Right atrium auricular region (tissue), 2 donors: ENCODE results near the gene ZNF438. TPM values are rescaled to one million over a fixed set of nuclear protein-coding genes. Genes with fewer than 3 reads are reported as not detected.

Source experiments
- DNase-seq: peaks from one replicate; pipeline ENCODE4 v3.0.0-alpha.2; 2019; ENCODE audit warnings: low spot score
- H3K27ac ChIP-seq, 2 donors: fragments of 200-600 bp; sonication (generic); 1 replicate in 1 of 2; 2 replicates in 1 of 2; pipeline ENCODE4 v1.5.1; 2016 to 2019
- H3K27me3 ChIP-seq, 2 donors: fragments of 200-600 bp; sonication (generic); one replicate each; pipeline versions ENCODE4 v1.5.1 to v1.6.0; 2017 to 2019
- H3K36me3 ChIP-seq: fragments of 200-600 bp; sonication (generic); one replicate; pipeline ENCODE4 v1.5.1; 2016
- H3K4me1 ChIP-seq, 2 donors: fragments of 200-600 bp; sonication (generic); one replicate each; pipeline versions ENCODE4 v1.5.1 to v1.6.0; 2017 to 2019
- H3K4me3 ChIP-seq, 2 donors: fragments of 200-600 bp; sonication (generic); 1 replicate in 1 of 2; 2 replicates in 1 of 2; pipeline ENCODE4 v1.5.1; 2017 to 2019; ENCODE audit warnings: mild to moderate bottlenecking in 1 of 2, moderate library complexity in 1 of 2
- H3K9me3 ChIP-seq, 2 donors: fragments of 200-600 bp; sonication (generic); one replicate each; pipeline ENCODE4 v1.5.1; 2019
- total RNA-seq, 2 donors: library from RNA; depleted of rRNA; stranded (reverse); fragments of >200 nt; gene quantifications; one replicate each; pipeline ENCODE4 v1.1.0, GENCODE V29; 2016
- TF ChIP-seq, protein P1 (sequence below), 2 donors: fragments of 200-600 bp; sonication (generic); IDR thresholded peaks; one replicate each; pipeline ENCODE4 v1.5.1; 2019; ENCODE audit warnings: antibody characterized with exemption in 2 of 2

Gene ZNF438
- total RNA-seq, 2 donors from 2014 or later, result 13.4 to 14.5 TPM

GRCh38 chr10:31037749-31038148 lies 6.1 kb upstream of the ZNF438 start:
- TF ChIP-seq, protein P1, sequence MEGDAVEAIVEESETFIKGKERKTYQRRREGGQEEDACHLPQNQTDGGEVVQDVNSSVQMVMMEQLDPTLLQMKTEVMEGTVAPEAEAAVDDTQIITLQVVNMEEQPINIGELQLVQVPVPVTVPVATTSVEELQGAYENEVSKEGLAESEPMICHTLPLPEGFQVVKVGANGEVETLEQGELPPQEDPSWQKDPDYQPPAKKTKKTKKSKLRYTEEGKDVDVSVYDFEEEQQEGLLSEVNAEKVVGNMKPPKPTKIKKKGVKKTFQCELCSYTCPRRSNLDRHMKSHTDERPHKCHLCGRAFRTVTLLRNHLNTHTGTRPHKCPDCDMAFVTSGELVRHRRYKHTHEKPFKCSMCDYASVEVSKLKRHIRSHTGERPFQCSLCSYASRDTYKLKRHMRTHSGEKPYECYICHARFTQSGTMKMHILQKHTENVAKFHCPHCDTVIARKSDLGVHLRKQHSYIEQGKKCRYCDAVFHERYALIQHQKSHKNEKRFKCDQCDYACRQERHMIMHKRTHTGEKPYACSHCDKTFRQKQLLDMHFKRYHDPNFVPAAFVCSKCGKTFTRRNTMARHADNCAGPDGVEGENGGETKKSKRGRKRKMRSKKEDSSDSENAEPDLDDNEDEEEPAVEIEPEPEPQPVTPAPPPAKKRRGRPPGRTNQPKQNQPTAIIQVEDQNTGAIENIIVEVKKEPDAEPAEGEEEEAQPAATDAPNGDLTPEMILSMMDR (IDR thresholded peaks at IDR 0.05), result no peak
- no peak for DNase-seq
- Histone ChIP-seq H3K4me3 (no peak overlapping the region), H3K36me3 (no peaks in the 10 kb centered on the region), H3K4me1 (peaks cover 0 to 12% of the 10 kb centered on the region in 2 donors), H3K27me3 (no peaks in the 10 kb centered on the region), H3K27ac (no peak overlapping the region), H3K9me3 (no peaks in the 10 kb centered on the region)

DNA sequence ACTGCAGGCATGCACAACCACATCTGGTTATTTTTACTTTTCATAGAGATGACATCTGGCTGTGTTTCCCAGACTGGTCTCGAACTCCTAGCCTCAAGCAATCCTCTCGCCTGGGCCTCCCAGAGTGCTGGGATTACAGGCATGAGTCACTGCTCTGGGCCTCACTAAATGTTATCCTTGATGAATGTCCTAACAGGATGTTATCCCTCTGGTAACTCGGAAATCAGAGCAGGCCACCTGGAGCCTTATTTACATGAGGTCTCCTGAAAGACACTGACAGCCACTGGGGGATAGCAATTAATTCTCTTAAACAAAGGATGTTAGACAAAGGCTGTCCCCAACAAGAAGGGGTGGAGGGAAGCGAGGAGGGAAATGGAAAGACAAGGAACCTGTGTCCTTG lies 4.5 kb upstream of the ZNF438 start:
- Histone ChIP-seq H3K27ac (no peak overlapping the region), H3K27me3 (no peaks in the 10 kb centered on the region), H3K36me3 (no peaks in the 10 kb centered on the region), H3K4me1 (peaks cover 0 to 15% of the 10 kb centered on the region in 2 donors), H3K9me3 (no peaks in the 10 kb centered on the region), H3K4me3 (no peak overlapping the region)
- DNase-seq, result no peak
- TF ChIP-seq, protein P1 (IDR thresholded peaks at IDR 0.05), result no peak

DNA sequence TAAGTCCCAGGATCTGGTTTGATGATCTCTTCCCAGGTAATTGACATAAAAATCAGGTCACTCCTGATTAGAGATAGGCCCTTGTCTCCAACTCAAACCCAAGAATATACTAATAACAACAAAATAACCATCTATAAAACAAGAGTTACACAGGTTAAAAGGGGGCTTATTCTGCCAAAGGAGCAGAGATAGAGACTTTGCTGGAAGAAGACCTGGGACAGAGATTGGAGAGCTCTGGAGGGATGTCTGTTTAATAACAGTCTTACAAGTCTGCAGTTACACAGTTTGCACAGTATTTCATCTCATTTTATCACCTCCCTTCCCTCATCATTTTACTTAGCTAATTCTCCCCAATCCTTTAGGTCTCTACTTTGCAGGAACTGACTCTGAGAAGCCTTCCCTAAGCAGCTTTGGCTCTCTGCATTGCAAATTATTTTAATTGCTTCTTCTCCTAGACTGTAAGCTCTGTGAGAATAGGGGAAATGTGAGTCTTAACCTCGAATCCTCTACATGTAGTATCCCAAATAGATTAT lies 3.7 kb upstream of the ZNF438 start:
- Histone ChIP-seq H3K9me3 (no peaks in the 10 kb centered on the region), H3K36me3 (no peaks in the 10 kb centered on the region), H3K27ac (peak overlapping the region in 1 of 2 donors; percentile 100), H3K4me3 (no peak overlapping the region), H3K4me1 (peaks cover 0 to 24% of the 10 kb centered on the region in 2 donors), H3K27me3 (no peaks in the 10 kb centered on the region)
- TF ChIP-seq, protein P1 (IDR thresholded peaks at IDR 0.05), result no peak
- DNase-seq, result no peak

- H3K4me3 ChIP-seq, result no peak overlapping the region
These were observed 2.6 kb upstream of the ZNF438 start for GRCh38 chr10:31034098-31034909.

DNA sequence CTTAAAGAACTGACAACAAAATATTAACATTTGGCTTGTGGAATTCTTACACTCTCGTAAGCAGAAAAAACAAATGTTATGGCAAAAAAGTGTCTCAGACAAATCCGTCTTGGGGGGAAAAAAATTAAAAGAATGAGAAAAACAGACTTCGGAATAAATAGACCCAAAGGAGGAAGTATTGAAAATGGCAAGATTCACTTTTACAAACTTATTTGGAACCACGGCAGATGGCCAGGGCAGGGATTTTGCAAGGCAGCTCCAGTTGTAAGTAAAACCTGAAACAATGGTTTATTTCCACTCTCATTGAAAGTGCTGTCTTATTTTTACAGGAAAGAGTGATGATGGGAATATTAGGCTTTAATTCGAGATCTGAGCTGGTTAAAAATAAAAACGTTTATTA lies 1.5 kb upstream of the ZNF438 start:
- Histone ChIP-seq H3K36me3 (no peaks in the 10 kb centered on the region), H3K27me3 (no peaks in the 10 kb centered on the region), H3K4me1 (peaks cover 0 to 41% of the 10 kb centered on the region in 2 donors), H3K9me3 (no peaks in the 10 kb centered on the region), H3K4me3 (peak overlapping the region in 1 of 2 donors; percentile 68), H3K27ac (peak overlapping the region; percentile 99 to 100)
- no peak for DNase-seq
- TF ChIP-seq, protein P1 (IDR thresholded peaks at IDR 0.05), result no peak

More at GRCh38 chr10:31034098-31034909, 2.6 kb upstream of the ZNF438 start:
- no peak for DNase-seq
- peaks cover 0 to 32% of the 10 kb centered on the region in 2 donors for H3K4me1 ChIP-seq
- H3K36me3 ChIP-seq, result no peaks in the 10 kb centered on the region
- TF ChIP-seq, protein P1 (IDR thresholded peaks at IDR 0.05), result no peak
- peak overlapping the region; percentile 37 to 100 for H3K27ac ChIP-seq
- no peaks in the 10 kb centered on the region for H3K9me3 ChIP-seq
- no peaks in the 10 kb centered on the region for H3K27me3 ChIP-seq
